Retinal pigment epithelial cell (primary cell): Measurements from ENCODE around the gene COIL.
A peak's percentile ranks its signal among the peaks of the same experiment; 100 is the strongest.

ENCODE experiments used
- DNase-seq: peaks from one replicate; pipeline ENCODE4 v3.0.0-alpha.2; 2010; ENCODE audit warnings: low read depth
- H3K4me3 ChIP-seq: 2 replicates; pipeline ENCODE4 v1.5.1; 2011; ENCODE audit warnings: mild to moderate bottlenecking, low read length, control low read depth, moderate library complexity
- TF ChIP-seq, protein P1 (sequence below): conservative IDR thresholded peaks from 2 replicates; pipeline ENCODE4 v1.5.1; 2011; ENCODE audit warnings: low read depth, low read length, control low read depth, inconsistent platforms

The COIL gene

DNA sequence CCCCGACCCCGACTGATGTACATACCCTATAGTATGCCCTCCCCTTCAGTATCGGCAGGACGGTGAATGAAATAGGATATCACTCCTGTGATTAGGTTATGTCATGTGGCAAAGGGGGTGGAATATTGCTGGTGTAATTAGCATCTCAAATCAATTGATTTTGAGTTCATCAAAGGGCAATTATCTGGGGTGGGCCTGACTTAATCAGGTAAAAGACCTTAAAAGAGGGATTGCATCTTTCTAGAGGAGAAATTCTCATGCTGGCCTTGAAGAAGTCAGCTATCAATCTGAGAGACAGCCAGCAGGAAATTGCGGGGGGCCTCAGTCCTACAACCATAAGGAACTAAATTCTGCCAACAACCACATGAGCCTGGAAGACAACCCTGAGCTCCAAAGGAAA, 57.3 kb downstream of the COIL start:
- no peak for DNase-seq
- no peak overlapping the region for H3K4me3 ChIP-seq
- TF ChIP-seq, protein P1, sequence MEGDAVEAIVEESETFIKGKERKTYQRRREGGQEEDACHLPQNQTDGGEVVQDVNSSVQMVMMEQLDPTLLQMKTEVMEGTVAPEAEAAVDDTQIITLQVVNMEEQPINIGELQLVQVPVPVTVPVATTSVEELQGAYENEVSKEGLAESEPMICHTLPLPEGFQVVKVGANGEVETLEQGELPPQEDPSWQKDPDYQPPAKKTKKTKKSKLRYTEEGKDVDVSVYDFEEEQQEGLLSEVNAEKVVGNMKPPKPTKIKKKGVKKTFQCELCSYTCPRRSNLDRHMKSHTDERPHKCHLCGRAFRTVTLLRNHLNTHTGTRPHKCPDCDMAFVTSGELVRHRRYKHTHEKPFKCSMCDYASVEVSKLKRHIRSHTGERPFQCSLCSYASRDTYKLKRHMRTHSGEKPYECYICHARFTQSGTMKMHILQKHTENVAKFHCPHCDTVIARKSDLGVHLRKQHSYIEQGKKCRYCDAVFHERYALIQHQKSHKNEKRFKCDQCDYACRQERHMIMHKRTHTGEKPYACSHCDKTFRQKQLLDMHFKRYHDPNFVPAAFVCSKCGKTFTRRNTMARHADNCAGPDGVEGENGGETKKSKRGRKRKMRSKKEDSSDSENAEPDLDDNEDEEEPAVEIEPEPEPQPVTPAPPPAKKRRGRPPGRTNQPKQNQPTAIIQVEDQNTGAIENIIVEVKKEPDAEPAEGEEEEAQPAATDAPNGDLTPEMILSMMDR = no peak

DNA sequence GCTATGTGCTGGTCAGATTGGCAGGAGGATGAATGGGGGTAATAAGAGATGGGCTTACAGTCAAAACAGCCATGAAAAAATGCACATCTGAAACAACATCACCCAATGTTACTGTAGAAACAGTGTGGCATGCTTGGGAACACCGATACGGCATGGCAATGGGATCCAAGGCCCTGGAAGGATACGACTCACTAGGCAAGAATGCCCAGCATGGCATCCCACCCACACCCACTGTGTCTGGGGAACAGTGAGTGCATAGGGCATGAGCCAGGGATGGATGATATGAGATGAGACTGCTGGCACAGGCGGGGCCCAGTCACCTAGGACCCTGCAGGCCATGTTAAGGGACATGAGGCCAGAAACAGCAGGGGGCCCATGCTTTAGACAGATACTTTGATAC, 58.5 kb downstream of the COIL start:
- no peak overlapping the region for H3K4me3 ChIP-seq
- peak; percentile 48 for DNase-seq
- TF ChIP-seq, protein P1 = no peak

DNA sequence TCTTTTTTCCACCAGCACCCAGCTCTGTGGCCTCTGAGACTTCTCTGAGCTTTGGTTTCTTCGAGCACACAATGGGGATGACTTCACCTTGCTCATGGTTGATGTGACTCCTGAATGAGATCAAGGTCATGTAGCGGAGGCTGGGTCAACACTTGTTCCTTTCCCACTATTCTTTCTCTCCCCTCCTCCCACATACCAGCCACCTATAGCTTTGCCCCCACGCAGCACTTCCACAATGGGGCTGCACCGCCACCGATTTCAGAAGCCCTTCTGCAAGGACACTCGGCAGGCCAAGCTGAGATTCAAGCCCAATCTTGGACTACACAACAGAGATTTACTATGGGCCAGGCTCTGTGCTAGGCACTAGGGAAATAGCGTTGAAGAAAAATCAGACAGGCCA, 61.4 kb downstream of the COIL start:
- TF ChIP-seq, protein P1 = no peak
- H3K4me3 ChIP-seq = no peak overlapping the region
- no peak for DNase-seq

DNA sequence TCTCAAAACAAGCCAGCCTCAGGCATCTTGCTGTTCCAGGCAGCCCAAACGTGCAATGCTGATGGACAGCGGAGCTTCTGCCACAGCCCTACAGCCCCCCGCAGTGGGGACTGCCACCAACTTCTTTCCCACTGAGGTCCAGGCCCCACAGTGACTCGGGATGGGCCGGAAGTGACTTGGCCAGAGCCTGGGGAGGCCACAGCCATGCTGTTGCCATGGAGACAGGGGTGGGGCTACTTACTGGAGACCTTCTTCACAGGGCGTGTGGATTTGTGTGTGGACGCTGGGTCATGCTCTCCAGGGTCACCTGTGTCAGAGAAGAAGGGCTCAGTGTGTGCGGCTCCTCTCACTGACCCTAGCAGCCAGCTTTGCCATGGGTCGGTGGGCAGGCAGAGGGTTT, 62.0 kb downstream of the COIL start:
- DNase-seq = no peak
- no peak overlapping the region for H3K4me3 ChIP-seq
- TF ChIP-seq, protein P1 = no peak

DNA sequence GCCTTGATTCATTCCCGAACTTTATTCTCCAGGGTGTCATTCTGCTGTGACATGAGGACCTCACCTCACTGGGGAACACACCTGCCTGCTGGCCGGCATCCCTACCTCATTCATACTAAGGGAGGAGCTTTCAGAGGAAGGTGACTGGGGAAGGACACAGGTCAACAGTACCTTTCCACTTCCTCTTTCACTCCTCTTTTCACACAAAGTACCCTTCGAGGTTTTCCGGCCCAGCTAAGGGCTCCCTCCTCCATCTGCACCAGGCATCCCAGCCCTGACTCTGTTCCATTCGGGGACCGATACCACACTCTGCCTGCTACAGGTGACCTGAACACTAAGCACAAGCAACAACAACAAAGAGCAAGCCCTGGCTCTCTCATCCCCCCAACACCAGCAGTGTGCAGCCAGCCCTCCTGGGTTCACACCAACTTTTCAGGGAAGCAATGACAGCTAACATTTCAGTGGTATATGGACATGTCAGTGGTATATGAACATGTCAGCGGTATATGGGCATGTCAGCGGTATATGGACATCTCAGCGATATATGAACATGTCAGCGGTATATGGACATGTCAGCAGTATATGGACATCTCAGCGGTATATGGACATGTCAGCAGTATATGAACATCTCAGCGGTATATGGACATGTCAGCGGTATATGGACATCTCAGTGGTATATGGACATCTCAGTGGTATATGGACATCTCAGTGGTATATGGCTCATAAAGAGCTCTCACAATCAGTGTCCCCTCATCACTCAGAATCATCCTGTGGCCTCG, 63.0 kb downstream of the COIL start:
- no peak for DNase-seq
- no peak overlapping the region for H3K4me3 ChIP-seq
- TF ChIP-seq, protein P1 = no peak

DNA sequence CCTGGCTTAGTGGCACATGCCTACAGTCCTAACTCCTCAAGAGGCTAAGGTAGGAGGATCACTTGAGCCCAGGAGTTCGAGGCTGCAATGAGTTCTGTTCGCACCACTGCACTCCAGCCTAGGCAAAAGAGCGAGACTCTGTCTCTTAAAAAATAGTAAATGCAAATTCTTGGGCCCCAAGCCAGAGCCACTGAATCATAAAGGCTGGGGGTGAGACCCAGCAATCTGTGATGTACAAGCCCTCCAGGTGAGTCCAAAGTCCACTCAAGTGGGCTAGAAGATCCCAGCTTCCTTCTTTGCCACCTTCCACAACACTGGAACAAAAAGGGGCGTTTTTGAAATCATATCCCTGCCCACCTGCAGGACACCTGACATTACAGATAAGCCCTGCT, 63.9 kb downstream of the COIL start:
- TF ChIP-seq, protein P1 = no peak
- no peak overlapping the region for H3K4me3 ChIP-seq
- DNase-seq = no peak

DNA sequence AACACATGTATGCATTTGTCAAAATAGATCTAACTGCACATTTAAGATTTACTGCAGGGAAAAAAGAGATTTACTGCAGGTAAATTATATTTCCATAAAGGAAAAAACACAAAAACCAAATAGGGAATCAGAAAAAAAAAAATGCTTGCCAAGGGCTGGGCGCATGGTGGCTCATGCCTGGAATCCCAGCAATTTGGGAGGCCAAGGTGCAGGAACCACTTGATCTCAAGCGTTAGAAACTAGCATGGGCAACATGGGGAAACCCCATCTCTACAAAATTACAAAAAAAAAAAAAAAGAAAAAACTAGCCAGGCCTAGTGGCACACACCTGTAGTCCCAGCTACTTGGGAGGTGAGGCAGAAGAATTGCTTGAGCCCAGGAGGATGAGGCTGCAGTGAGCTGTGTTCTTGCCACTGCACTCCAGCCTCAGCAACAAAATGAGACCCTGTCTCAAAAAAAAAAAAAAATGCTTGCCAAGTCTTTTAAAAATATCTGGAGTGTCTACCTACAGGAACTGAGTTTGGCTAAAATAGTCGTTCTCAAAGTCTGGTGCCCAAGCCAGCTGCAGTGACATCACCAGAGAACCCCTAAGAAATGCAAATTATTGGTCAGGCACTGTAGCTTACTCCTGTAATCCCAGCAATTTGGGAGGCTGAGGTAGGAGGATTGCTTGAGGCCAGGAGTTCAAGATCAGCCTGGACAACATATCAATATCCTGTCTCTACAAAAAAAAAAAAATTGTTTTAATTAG, 64.5 kb downstream of the COIL start:
- TF ChIP-seq, protein P1 = no peak
- no peak for DNase-seq
- H3K4me3 ChIP-seq = no peak overlapping the region
